H9 (cell line): ENCODE measurements around the gene OR7A17. TPM values are rescaled to one million over a fixed set of nuclear protein-coding genes. Genes with fewer than 3 reads are reported as not detected.

Experiments
- DNase-seq: peaks from one replicate; pipeline ENCODE4 v3.0.0-alpha.2; 2017
- H2AFZ ChIP-seq: one replicate; pipeline ENCODE4 v1.6.1; 2013; ENCODE audit warnings: mild to moderate bottlenecking, low read length, control low read depth, moderate library complexity
- H2AK5ac ChIP-seq: 2 replicates; pipeline ENCODE4 v1.6.1; 2013; ENCODE audit warnings: low read length, control low read depth, mixed read lengths; ENCODE audit not compliant: insufficient read length
- H2BK120ac ChIP-seq: one replicate; pipeline ENCODE4 v1.6.1; 2013; ENCODE audit warnings: low read depth, mild to moderate bottlenecking, low read length, control low read depth, inconsistent platforms; ENCODE audit not compliant: poor library complexity, severe bottlenecking
- H2BK12ac ChIP-seq: 2 replicates; pipeline ENCODE4 v1.6.1; 2013; ENCODE audit warnings: low read length, control low read depth, mixed read lengths, low read depth; ENCODE audit not compliant: insufficient read length
- H2BK15ac ChIP-seq: 2 replicates; pipeline ENCODE4 v1.6.1; 2013; ENCODE audit warnings: low read depth, low read length, control low read depth
- H2BK20ac ChIP-seq: one replicate; pipeline ENCODE4 v1.6.1; 2013; ENCODE audit warnings: low read depth, mild to moderate bottlenecking, low read length, control low read depth, inconsistent platforms; ENCODE audit not compliant: poor library complexity, severe bottlenecking
- H2BK5ac ChIP-seq: 2 replicates; pipeline ENCODE4 v1.6.1; 2013; ENCODE audit warnings: low read length, control low read depth, mixed read lengths; ENCODE audit not compliant: insufficient read length
- H3K14ac ChIP-seq: 2 replicates; pipeline ENCODE4 v1.6.1; 2013; ENCODE audit warnings: low read length, control low read depth; ENCODE audit not compliant: insufficient read depth
- H3K18ac ChIP-seq: 2 replicates; pipeline ENCODE4 v1.6.1; 2013; ENCODE audit warnings: low read depth, mild to moderate bottlenecking, mixed read lengths, low read length, control low read depth; ENCODE audit not compliant: insufficient read length
- H3K23ac ChIP-seq: 2 replicates; pipeline ENCODE4 v1.6.1; 2013; ENCODE audit warnings: low read length, control low read depth, mixed read lengths, low read depth; ENCODE audit not compliant: insufficient read length
- H3K23me2 ChIP-seq: 2 replicates; pipeline ENCODE4 v1.6.1; 2013; ENCODE audit warnings: low read depth, mild to moderate bottlenecking, mixed read lengths, low read length, control low read depth; ENCODE audit not compliant: insufficient read length, poor library complexity, severe bottlenecking
- H3K27ac ChIP-seq: 2 replicates; pipeline ENCODE4 v1.5.1; 2013; ENCODE audit warnings: low read length, control low read depth, mixed read lengths, low read depth; ENCODE audit not compliant: insufficient read length
- H3K27me3 ChIP-seq: 2 replicates; pipeline ENCODE4 v1.6.1; 2013; ENCODE audit warnings: low read length, control low read depth, inconsistent platforms; ENCODE audit not compliant: insufficient read depth
- H3K4ac ChIP-seq: 2 replicates; pipeline ENCODE4 v1.6.1; 2013; ENCODE audit warnings: low read depth, mild to moderate bottlenecking, control low read depth, inconsistent platforms, low read length, moderate library complexity
- H3K4me1 ChIP-seq: 2 replicates; pipeline ENCODE4 v1.6.1; 2013; ENCODE audit warnings: low read length, control low read depth, inconsistent platforms; ENCODE audit not compliant: insufficient read depth
- H3K4me2 ChIP-seq: 2 replicates; pipeline ENCODE4 v1.6.1; 2013; ENCODE audit warnings: low read length, control low read depth, mixed read lengths; ENCODE audit not compliant: insufficient read length, insufficient read depth
- H3K56ac ChIP-seq: 2 replicates; pipeline ENCODE4 v1.6.1; 2013; ENCODE audit warnings: low read depth, mild to moderate bottlenecking, mixed read lengths, low read length, control low read depth; ENCODE audit not compliant: insufficient read length
- H3K79me1 ChIP-seq: 2 replicates; pipeline ENCODE4 v1.6.1; 2013; ENCODE audit warnings: low read depth, mild to moderate bottlenecking, moderate library complexity, low read length, control low read depth, inconsistent platforms; ENCODE audit not compliant: insufficient read depth, poor library complexity, severe bottlenecking
- H3K79me2 ChIP-seq: 2 replicates; pipeline ENCODE4 v1.6.1; 2013; ENCODE audit warnings: low read length, control low read depth, inconsistent platforms; ENCODE audit not compliant: insufficient read depth
- H3K9ac ChIP-seq: 2 replicates; pipeline ENCODE4 v1.6.1; 2013; ENCODE audit warnings: low read length, control low read depth, mixed read lengths; ENCODE audit not compliant: insufficient read length; ENCODE audit errors: extremely low read depth
- H3K9me3 ChIP-seq: one replicate; pipeline ENCODE4 v1.6.1; 2013; ENCODE audit warnings: low read depth, low read length, inconsistent platforms; ENCODE audit not compliant: control insufficient read depth
- H3T11ph ChIP-seq: one replicate; pipeline ENCODE4 v1.6.1; 2013; ENCODE audit warnings: mild to moderate bottlenecking, low read length, control low read depth, inconsistent platforms
- H4K20me1 ChIP-seq: one replicate; pipeline ENCODE4 v1.6.1; 2013; ENCODE audit not compliant: control insufficient read depth, insufficient read length, insufficient read depth
- H4K5ac ChIP-seq: 2 replicates; pipeline ENCODE4 v1.6.1; 2013; ENCODE audit warnings: low read depth, mild to moderate bottlenecking, mixed read lengths, low read length, control low read depth; ENCODE audit not compliant: insufficient read length
- H4K8ac ChIP-seq: replicated peaks from 2 replicates; pipeline ENCODE4 v1.6.1; 2013; ENCODE audit warnings: low read length, control low read depth, mixed read lengths, low read depth; ENCODE audit not compliant: insufficient read length
- H4K91ac ChIP-seq: 2 replicates; pipeline ENCODE4 v1.6.1; 2013; ENCODE audit warnings: low read depth, mild to moderate bottlenecking, moderate library complexity, mixed read lengths, low read length, control low read depth; ENCODE audit not compliant: insufficient read length
- H3K27ac Mint-ChIP-seq, 3 experiments: 2 replicates in 2 of 3; 3 replicates in 1 of 3; pipeline ENCODE4 v1.8.0; 2020 to 2021; ENCODE audit warnings: mixed read lengths in 3 of 3, mild to moderate bottlenecking in 1 of 3, moderate library complexity in 1 of 3
- H3K27me3 Mint-ChIP-seq: 2 replicates; pipeline ENCODE4 v1.8.0; 2021; ENCODE audit warnings: low read depth, mild to moderate bottlenecking, moderate library complexity, mixed read lengths
- H3K36me3 Mint-ChIP-seq, 3 experiments: 2 replicates in 2 of 3; 3 replicates in 1 of 3; pipeline ENCODE4 v1.8.0; 2020 to 2021; ENCODE audit warnings: low read depth in 3 of 3, mixed read lengths in 3 of 3; ENCODE audit not compliant: insufficient read depth in 1 of 3
- H3K4me1 Mint-ChIP-seq, 2 experiments: 2 replicates each; pipeline ENCODE4 v1.8.0; 2020; ENCODE audit warnings: mixed read lengths in 2 of 2
- H3K4me3 Mint-ChIP-seq, 2 experiments: 2 replicates in 1 of 2; 3 replicates in 1 of 2; pipeline ENCODE4 v1.8.0; 2020 to 2021; ENCODE audit warnings: mild to moderate bottlenecking in 2 of 2, mixed read lengths in 2 of 2, moderate library complexity in 1 of 2
- H3K9me3 Mint-ChIP-seq, 2 experiments: 2 replicates in 1 of 2; 3 replicates in 1 of 2; pipeline ENCODE4 v1.8.0; 2020; ENCODE audit warnings: mild to moderate bottlenecking in 2 of 2, mixed read lengths in 2 of 2, moderate library complexity in 1 of 2
- WGBS: extraction: QIAGEN DNeasy Blood & Tissue Kit; methylation state at CpG from one replicate; pipeline ENCODE4 v1.1.7; 2013; ENCODE audit warnings: missing lambda C conversion rate, low lambda C conversion rate, mixed read lengths; ENCODE audit not compliant: insufficient read length; ENCODE audit errors: extremely low coverage; 5-methylcytosine and 5-hydroxymethylcytosine counted together
- total RNA-seq: library from RNA; stranded (reverse); gene quantifications from 2 replicates; pipeline ENCODE4 v1.2.1, GENCODE V29; 2021
- TF ChIP-seq, protein P1 (sequence below): fragments of 200-600 bp; sonication (generic); conservative IDR thresholded peaks from 3 replicates; pipeline ENCODE4 v1.8.0; 2021; ENCODE audit warnings: antibody characterized with exemption, mild to moderate bottlenecking

The OR7A17 gene
- total RNA-seq, 1 experiment from 2014 or later, result not detected

GRCh38 chr19:14868497-14868896, 17.4 kb downstream of the OR7A17 start:
- no peaks in the 10 kb centered on the region for H3K79me2 ChIP-seq
- no peaks in the 10 kb centered on the region for H4K20me1 ChIP-seq
- no peak overlapping the region for H3K14ac ChIP-seq
- no peak overlapping the region for H3K4me3 Mint-ChIP-seq
- H2BK5ac ChIP-seq, result no peak overlapping the region
- no peak overlapping the region for H3K4ac ChIP-seq
- no peak overlapping the region for H3K27ac Mint-ChIP-seq
- no peak overlapping the region for H4K91ac ChIP-seq
- no peak overlapping the region for H3K56ac ChIP-seq
- peaks cover 0 to 28% (median 4%) of the 10 kb centered on the region in 3 experiments; a peak in 3 of 7 replicates for H3K36me3 Mint-ChIP-seq
- H3K4me1 ChIP-seq, result no peaks in the 10 kb centered on the region
- no peaks in the 10 kb centered on the region for H3K4me1 Mint-ChIP-seq
- H2BK20ac ChIP-seq, result no peak overlapping the region
- DNase-seq, result no peak
- H3K27ac ChIP-seq, result no peak overlapping the region
- no peak overlapping the region for H3K9ac ChIP-seq
- H3K4me2 ChIP-seq, result no peak overlapping the region
- TF ChIP-seq, protein P1, sequence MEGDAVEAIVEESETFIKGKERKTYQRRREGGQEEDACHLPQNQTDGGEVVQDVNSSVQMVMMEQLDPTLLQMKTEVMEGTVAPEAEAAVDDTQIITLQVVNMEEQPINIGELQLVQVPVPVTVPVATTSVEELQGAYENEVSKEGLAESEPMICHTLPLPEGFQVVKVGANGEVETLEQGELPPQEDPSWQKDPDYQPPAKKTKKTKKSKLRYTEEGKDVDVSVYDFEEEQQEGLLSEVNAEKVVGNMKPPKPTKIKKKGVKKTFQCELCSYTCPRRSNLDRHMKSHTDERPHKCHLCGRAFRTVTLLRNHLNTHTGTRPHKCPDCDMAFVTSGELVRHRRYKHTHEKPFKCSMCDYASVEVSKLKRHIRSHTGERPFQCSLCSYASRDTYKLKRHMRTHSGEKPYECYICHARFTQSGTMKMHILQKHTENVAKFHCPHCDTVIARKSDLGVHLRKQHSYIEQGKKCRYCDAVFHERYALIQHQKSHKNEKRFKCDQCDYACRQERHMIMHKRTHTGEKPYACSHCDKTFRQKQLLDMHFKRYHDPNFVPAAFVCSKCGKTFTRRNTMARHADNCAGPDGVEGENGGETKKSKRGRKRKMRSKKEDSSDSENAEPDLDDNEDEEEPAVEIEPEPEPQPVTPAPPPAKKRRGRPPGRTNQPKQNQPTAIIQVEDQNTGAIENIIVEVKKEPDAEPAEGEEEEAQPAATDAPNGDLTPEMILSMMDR, result no peak
- no peak overlapping the region for H3K18ac ChIP-seq
- H2BK15ac ChIP-seq, result no peak overlapping the region
- H3T11ph ChIP-seq, result no peak overlapping the region
- peaks cover 56 to 84% of the 10 kb centered on the region in 2 experiments for H3K9me3 Mint-ChIP-seq
- peaks cover 16% of the 10 kb centered on the region for H3K9me3 ChIP-seq
- peaks cover 4% of the 10 kb centered on the region; the same call in 1 of the 2 replicates for H3K27me3 Mint-ChIP-seq
- H2BK12ac ChIP-seq, result no peak overlapping the region
- H4K8ac ChIP-seq, result no peak overlapping the region
- H3K23me2 ChIP-seq, result no peaks in the 10 kb centered on the region
- H2BK120ac ChIP-seq, result no peak overlapping the region
- H4K5ac ChIP-seq, result no peak overlapping the region
- no CpG with 5 or more reads among the region's 5 CpGs for WGBS
- no peak overlapping the region for H2AK5ac ChIP-seq
- no peak overlapping the region for H3K23ac ChIP-seq
- no peak overlapping the region for H2AFZ ChIP-seq
- no peaks in the 10 kb centered on the region for H3K79me1 ChIP-seq
- no peaks in the 10 kb centered on the region for H3K27me3 ChIP-seq
